ENCODE results near the gene MDH2.
A peak's percentile ranks its signal among the peaks of the same experiment; 100 is the strongest.
"Not testable (repeated sequence)": the region's sequence is repeated elsewhere in the genome, so short reads cannot be mapped to it uniquely, and the experiment has no call there.

Gene MDH2

DNA sequence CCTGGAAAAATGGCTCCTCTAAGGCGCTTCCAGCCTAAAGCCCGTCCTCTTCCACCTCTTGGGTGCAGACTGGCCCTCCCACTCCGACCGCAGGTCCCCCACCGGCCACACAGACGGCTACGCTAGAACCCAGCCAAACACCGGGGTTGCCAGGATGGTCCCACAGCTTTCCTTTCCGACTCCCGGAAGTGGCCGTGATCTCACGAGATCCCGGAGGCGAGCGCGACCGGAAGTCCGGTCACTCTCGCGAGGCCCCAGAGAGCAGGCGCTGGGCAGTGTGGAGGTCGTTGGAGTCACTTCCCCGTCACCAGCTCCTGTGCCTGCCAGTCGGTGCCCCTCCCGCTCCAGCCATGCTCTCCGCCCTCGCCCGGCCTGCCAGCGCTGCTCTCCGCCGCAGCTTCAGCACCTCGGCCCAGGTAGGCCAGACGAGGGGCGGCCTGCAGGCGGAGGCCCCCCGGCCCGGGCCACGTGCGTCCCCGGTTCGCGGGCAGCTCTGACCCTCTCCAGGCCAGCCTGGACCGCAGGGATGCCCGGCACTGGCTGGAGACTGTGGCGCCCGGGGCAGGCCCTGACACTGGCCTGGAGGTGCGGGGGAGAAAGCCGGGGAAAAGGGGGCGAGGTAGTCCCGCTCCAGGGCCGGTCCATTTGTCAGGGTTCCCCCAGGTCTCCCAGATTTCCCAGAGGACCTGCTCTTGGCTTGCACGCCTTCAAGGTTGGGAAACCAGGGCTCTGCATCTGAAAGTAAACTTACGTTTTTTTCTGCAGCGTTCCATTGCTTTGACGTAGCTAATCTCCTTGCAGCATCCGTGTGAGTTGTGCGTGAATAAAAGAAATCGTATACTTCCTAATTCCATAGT, at the start of gene MDH2, which contains the start of gene STYXL1:
Gene MDH2, plus strand, starts transcription at position 296 of the 857 bp plus-strand sequence. Its CDS starts 55 bp downstream, at position 351.
Gene STYXL1, minus strand, starts transcription at position 190 of the 857 bp plus-strand sequence. CDS start 17,477 bp downstream, outside the sequence.
- DNase-seq, result peak; percentile 93

- DNase-seq, result no peak
Observed at GRCh38 chr7:76000566-76000965, 47.3 kb upstream of the MDH2 start.

DNA sequence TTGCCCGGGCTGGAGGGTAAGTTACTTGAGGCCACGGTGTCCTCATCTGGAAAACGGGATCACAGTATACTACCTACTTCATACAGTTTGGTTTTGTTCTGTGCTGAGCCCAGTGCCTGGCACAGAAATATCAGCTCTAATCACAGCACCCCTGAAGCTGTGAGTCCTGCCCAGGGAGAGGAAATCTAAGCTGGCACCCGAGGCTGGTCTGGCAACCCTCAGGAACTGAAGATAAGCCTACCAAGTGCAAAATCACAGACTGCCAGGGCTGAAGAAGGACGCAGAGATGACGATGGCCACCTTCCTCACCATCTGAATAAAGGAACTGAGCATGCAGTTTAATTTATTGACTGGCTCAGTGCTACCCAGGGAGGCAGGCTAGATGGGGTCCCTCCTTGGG, 45.8 kb upstream of the MDH2 start:
- DNase-seq, result no peak

DNA sequence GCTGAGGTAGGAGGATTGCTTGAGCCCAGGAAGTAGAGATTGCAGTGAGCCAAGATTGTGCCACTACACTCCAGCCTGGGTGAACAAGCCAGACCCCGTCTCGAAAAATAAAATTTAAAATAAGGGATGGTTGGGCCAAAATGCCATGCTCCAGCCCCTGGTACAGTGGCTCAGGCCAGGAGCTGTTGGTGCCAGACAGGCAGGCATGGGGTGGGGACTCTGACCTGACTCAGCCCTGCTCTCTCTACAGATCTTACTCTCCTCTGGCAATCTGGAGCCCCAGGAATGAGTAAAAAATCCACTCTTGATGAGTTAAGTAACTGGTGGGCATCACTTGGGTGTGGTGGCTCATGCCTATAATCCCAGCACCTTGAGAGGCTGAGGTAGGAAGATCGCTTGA, 45.1 kb upstream of the MDH2 start:
- no peak for DNase-seq

DNA sequence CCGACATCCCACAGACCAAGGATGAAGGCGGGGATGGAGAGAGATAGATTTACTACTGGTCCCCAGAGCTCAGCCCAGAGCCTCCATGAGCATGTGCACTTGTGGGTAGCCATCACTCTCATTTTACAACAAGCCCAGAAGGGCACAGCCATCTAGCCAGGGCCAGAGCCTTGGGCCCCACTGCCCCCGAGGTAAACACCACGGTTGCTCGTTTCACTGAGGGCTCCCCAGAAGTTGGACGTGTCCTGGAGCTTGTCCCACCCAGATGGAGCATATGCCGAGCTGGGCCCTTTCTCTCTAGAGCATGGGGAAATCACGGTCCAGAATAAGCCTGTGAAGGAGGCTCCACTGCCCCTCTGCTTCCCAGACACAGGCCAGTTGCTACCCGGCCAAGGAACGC, 44.6 kb upstream of the MDH2 start:
- no peak for DNase-seq

- not testable (repeated sequence) for DNase-seq
Observed at GRCh38 chr7:76005004-76005403, 42.9 kb upstream of the MDH2 start.

DNA sequence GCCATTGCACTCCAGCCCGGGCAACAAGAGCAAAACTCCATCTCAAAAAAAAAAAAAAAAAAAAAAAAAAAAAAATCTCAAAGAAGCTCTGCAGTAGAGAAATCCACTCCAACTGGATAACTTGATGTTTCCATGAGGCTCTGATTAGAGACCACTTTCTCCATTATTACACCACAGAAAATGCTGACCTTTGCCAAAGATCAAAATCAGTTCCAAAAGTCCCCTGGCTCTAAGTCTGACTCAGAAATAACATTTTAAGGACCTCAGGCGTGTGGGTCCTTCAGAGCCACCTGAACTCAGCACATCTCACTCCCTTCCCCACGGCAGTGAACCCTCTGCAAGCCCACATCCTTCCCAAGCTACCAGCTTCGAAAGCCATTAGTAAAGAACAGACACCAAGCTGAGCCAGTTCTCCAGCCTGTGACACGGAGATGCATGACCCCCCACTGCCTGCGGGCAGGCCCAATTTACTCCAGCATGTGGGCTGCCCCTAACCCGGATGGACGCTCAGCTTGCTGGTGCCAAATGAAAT, 39.7 kb upstream of the MDH2 start:
- no peak for DNase-seq

- no peak for DNase-seq
Observed at GRCh38 chr7:76009672-76010600, 38.0 kb upstream of the MDH2 start.

- no peak for DNase-seq
Observed at GRCh38 chr7:76011442-76011861, 36.5 kb upstream of the MDH2 start.

- no peak for DNase-seq
Observed at GRCh38 chr7:76016191-76016947, 31.5 kb upstream of the MDH2 start.

- DNase-seq, result not testable (repeated sequence)
Observed at GRCh38 chr7:76018520-76018919, 29.4 kb upstream of the MDH2 start.

DNA sequence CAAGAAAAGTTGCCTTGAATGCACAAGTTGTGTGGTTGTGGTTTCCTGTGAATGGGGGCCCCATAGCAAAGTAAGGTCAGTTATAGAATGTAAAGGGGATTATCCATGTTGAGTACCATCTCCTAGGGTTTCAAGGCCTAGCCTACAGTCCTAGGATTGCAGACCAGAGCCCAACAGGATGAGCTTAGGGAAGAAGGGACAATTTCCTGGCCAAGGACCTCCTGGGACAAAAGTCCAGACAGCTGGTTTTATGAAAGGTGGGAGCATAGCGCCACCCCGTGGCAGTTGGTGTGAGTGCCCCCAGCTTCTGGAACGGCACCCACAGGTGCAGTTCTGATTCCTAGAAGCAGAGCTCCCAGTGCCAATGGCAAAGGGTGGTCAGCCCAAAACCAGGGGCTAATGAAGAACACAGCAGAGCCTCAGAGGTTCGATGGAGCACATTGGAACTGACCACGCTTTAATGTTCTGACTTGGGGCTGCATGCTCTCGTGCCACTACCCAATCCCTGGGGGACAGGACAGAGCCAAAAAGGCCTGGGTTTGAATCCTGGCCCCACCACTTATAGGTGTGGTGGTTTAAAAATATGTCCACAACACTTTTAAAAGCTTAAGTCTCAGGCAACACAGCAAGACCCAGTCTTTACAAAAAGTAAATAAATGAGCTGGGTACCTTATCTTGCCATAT, 27.7 kb upstream of the MDH2 start:
- peak; percentile 45 for DNase-seq

- no peak for DNase-seq
Observed at GRCh38 chr7:76022026-76022780, 25.7 kb upstream of the MDH2 start.

GRCh38 chr7:76023002-76023401, 24.9 kb upstream of the MDH2 start:
- DNase-seq, result no peak

DNA sequence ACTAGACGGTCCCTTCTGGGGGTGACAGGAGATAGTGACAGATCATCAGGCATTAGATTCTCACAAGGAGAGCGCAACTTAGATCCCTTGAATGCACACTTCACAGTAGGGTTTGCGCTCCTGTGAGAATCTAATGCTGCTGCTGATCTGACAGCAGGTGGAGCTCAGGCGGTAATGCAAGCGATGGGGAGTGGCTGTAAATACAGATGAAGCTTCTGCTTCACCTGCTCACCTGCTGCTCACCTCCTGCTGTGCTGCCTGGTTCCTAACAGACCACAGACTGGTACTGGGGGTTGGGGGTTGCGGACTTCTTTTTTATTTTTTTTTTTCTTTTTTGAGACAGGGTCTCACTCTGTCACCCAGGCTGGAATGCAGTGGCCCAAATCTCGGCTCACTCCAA, 18.2 kb upstream of the MDH2 start:
- not testable (repeated sequence) for DNase-seq

DNA sequence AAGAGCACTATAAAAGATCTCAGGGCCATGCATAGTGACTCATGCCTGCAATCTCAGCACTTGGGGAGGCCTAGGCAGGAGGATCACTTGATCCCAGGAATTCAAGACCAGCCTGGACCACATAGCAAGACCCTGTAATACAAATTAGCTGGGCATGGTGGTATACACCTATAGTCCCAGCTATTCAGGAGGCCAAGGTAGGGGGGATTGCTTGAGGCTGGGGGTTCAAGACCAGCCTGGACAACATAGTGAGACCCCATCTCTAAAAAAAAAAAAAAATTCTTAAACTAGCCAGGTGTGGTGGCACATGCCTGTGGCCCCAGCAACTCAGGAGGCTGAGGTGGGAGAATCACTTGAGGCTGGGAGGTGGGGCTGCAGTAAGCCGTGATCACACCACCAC, 15.9 kb upstream of the MDH2 start:
- no peak for DNase-seq

DNA sequence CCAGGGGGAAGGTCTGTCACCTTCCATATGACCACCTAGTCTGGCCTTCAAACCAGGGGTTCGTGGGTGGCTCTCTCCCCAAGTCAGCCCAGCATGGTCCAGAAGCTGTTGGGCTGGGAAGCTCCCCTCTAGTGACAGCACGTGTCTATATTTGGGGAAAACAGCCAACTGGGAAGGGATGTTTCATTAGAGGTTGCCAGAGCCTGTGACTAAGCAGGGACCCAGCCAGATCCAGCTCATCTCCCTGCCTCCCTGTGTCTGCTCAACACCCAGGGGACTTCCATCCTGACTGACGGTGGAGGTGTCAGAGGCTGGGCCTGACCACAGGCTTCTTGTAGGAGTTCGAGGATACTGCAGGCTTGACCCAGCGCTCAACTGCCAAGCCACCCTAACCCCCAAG, 10.6 kb upstream of the MDH2 start:
- DNase-seq, result no peak

DNA sequence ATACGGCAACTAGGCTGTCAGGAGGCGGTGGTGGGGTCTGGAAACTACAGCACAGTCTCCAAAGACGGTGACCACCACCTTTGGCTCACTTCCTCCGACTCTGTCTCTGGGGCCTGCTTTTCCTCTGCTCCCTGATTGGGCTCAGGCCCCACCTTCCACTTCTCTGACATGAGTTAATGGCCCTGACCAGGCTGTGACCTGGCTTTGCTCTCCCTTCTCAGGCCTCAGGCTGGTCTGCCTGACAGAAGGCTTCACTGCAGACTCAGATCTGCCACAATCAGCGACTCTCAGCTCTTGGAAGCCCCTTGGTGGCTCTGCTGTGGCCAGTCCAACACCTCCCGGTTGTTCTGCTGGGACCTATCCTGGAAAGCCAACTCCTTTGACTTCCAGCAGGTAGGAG, 7.8 kb upstream of the MDH2 start:
- DNase-seq, result no peak

DNA sequence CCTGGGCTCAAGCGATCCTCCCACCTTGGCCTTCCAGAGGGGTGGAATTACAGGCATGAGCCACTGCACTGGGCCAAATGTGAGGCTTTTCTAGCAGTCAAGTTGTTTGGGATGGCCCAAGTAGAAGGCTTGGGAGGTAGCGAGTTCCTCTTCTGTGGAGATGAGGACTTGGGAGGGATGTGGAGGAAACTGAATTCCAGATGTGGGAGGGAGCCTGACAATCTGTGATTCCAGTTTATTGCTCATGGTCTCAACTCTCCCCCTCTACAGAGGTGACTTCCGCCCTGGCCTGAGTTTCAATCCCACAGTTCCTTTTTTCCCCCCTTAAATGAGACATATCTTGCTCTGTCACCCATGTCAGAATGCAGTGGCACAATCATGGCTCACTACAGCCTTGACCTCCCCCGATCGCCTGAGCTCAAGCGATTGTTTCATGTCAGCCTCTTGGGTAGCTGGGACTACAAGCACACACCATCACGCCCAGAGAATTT, 3.5 kb upstream of the MDH2 start:
- no peak for DNase-seq

DNA sequence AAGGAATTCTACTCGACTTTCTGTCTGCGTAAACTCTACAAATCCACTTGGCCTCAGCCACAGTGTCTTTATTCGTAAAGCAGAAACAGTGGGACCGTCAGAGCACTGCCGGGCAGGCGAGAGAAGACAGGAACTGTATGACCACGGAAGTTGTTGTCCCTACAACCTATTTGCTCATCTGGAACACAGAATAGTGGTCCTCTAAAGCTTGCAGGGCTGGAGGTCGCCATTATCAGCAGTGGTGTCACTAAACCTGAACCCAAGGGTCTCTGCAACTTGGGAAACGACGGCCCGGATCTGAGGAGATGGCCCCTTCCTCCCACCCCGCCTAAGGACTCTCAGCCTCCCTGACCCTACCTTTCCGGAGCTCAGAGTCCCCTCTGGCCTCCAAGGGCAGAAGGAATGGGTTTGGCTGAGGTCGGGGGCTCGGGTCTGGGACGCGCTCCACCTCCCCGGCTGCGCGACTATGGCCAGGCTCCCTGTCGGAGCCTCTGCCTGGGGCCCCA, 548 bp upstream of the MDH2 start:
- DNase-seq, result no peak

- DNase-seq, result no peak
Observed at GRCh38 chr7:76048668-76048988, 722 bp downstream of the MDH2 start.
